Measurements from ENCODE around the gene TAS1R3.

DNA sequence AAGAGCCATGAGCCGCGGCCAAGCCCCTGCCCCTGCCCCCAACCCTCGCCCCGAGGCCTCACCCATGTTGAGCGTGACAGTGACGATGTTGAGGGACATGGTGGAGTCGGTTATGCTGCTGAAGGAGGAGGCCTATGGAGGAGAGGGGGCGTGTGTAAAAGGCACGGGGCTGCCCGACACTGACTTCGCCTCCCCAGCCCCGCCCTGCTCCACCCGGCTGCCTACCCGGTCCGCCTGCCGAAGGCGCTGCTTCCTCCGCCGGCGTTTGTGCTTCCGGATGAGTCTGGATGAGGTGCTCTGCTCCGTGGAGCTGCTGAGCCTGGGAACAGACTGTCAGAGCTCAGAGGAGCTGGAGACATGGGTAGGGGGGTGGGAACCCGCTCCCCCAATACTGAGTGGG is 9.1 kb downstream of the TAS1R3 start:
- TF ChIP-seq, protein P1, sequence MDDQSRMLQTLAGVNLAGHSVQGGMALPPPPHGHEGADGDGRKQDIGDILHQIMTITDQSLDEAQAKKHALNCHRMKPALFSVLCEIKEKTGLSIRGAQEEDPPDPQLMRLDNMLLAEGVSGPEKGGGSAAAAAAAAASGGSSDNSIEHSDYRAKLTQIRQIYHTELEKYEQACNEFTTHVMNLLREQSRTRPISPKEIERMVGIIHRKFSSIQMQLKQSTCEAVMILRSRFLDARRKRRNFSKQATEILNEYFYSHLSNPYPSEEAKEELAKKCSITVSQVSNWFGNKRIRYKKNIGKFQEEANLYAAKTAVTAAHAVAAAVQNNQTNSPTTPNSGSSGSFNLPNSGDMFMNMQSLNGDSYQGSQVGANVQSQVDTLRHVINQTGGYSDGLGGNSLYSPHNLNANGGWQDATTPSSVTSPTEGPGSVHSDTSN (IDR thresholded peaks at IDR 0.05; ENCODE audit: insufficient replicate concordance, low read depth, low read length), result no peak
- TF ChIP-seq PAX5 (IDR thresholded peaks at IDR 0.05; ENCODE audit: borderline replicate concordance, low read depth, low read length), result no peak
- no peak for TF ChIP-seq SRF (IDR thresholded peaks at IDR 0.05; ENCODE audit: low read depth in 2 of 2, low read length in 2 of 2)
- no peak for TF ChIP-seq POLR2A (IDR thresholded peaks at IDR 0.05; ENCODE audit: low read depth, low read length)
- TF ChIP-seq ZNF384 (IDR thresholded peaks at IDR 0.05; ENCODE audit: borderline replicate concordance, low read depth, low read length), result no peak
- TF ChIP-seq PML (IDR thresholded peaks at IDR 0.05; ENCODE audit: low read length), result no peak

All from GM12878 (cell line).